Measurements from ENCODE around the gene DYNC1LI1. TPM values are rescaled to one million over a fixed set of nuclear protein-coding genes. Genes with fewer than 3 reads are reported as not detected.

The DYNC1LI1 gene
- polyA plus RNA-seq, 1 of the 3 experiments (the other 2 are of a cell fraction), result 15.4 TPM

- CTCF ChIA-PET, result no interaction called here
- Histone ChIP-seq H3K9me2 (no peaks in the 10 kb centered on the region), H3K4me3 (ENCODE audit: low read depth in 2 of 2, low read length in 1 of 2) (no peak overlapping the region), H3K27ac (ENCODE audit: low read depth in 2 of 2, low read length in 1 of 2) (no peak overlapping the region), H2AFZ (ENCODE audit: low read depth) (no peak overlapping the region), H3K4me1 (ENCODE audit: control insufficient read depth in 1 of 2, insufficient read depth in 2 of 2, low read depth in 1 of 2, low read length in 1 of 2) (peaks cover 4 to 6% of the 10 kb centered on the region in 2 experiments; a peak in 2 of 4 replicates), H3K36me3 (replicated peaks in 1 of 2; ENCODE audit: control insufficient read depth in 1 of 2, insufficient read depth in 2 of 2, low read length in 1 of 2) (peaks cover 0 to 20% of the 10 kb centered on the region in 2 experiments), H3K27me3 (ENCODE audit: insufficient read depth) (no peaks in the 10 kb centered on the region), H3F3A (replicated peaks; ENCODE audit: insufficient read depth) (peaks cover 7% of the 10 kb centered on the region), H3K9me3 (no peaks in the 10 kb centered on the region), H3K9ac (no peak overlapping the region), H3K4me2 (no peak overlapping the region), H4K20me1 (ENCODE audit: insufficient read depth) (peaks cover 42% of the 10 kb centered on the region), H3K79me2 (ENCODE audit: insufficient read depth) (peaks cover 100% of the 10 kb centered on the region)
- no peak for DNase-seq
- TF ChIP-seq RCOR1 (IDR thresholded peaks at IDR 0.05; ENCODE audit: low read length) (no peak), MEF2A (IDR thresholded peaks at IDR 0.05; ENCODE audit: borderline replicate concordance, low read depth) (no peak), ELF1 (IDR thresholded peaks at IDR 0.05) (no peak), GATA2 (CRISPR knock-in tag; IDR thresholded peaks at IDR 0.05) (no peak), RAD21 (IDR thresholded peaks at IDR 0.05; ENCODE audit: low read length) (no peak), CHD2 (IDR thresholded peaks at IDR 0.05; ENCODE audit: low read length, partially characterized antibody) (no peak), TAF1 (IDR thresholded peaks at IDR 0.05; ENCODE audit: borderline replicate concordance, low read depth, low read length) (no peak), NRF1 (IDR thresholded peaks at IDR 0.05; ENCODE audit: low read depth, low read length) (no peak), REST (IDR thresholded peaks at IDR 0.05; ENCODE audit: low read depth, low read length) (no peak), JUND (IDR thresholded peaks at IDR 0.05) (no peak), MXI1 (IDR thresholded peaks at IDR 0.05; ENCODE audit: low read depth, low read length) (no peak), TCF12 (IDR thresholded peaks at IDR 0.05) (no peak), TEAD4 (IDR thresholded peaks at IDR 0.05; ENCODE audit: borderline replicate concordance, insufficient read depth) (no peak), ZBTB33 (IDR thresholded peaks at IDR 0.05; ENCODE audit: borderline replicate concordance, low read depth) (no peak), SIN3A (IDR thresholded peaks at IDR 0.05; ENCODE audit: borderline replicate concordance, low read depth, low read length) (no peak), CTCF (IDR thresholded peaks at IDR 0.05) (no peak), NFIC (IDR thresholded peaks at IDR 0.05; ENCODE audit: borderline replicate concordance) (no peak), PBX3 (IDR thresholded peaks at IDR 0.05) (no peak)
- POLR2A ChIA-PET, result no interaction called here
- 92% methylated on average over 1 of the region's 1 CpG for WGBS (ENCODE audit: low lambda C conversion rate)
Observed at GRCh38 chr3:32564195-32564594, 6.5 kb downstream of the DYNC1LI1 start.

Data from SK-N-SH (cell line).